Measurements from ENCODE around the gene SLC2A9.
A peak's percentile ranks its signal among the peaks of the same experiment; 100 is the strongest.

SLC2A9 gene

GRCh38 chr4:9820343-9820742 is 201.0 kb downstream of the SLC2A9 start:
- Histone ChIP-seq H3K4me1 (ENCODE audit: low read length) (no peaks in the 10 kb centered on the region), H3F3A (ENCODE audit: insufficient read depth, low read length) (no peaks in the 10 kb centered on the region), H3K79me2 (ENCODE audit: low read length) (no peaks in the 10 kb centered on the region), H3K27ac (ENCODE audit: low read length) (no peak overlapping the region), H3K9ac (ENCODE audit: low read length) (no peak overlapping the region), H3K9me2 (replicated peaks; ENCODE audit: insufficient read depth, low read length) (no peaks in the 10 kb centered on the region), H3K4me2 (ENCODE audit: low read depth, low read length) (no peak overlapping the region), H3K27me3 (replicated peaks; ENCODE audit: insufficient read depth, low read length) (no peaks in the 10 kb centered on the region), H2AFZ (ENCODE audit: low read length) (no peak overlapping the region), H3K4me3 (ENCODE audit: low read length) (no peak overlapping the region), H3K9me3 (replicated peaks; ENCODE audit: insufficient read depth, low read length) (no peaks in the 10 kb centered on the region), H3K36me3 (replicated peaks; ENCODE audit: insufficient read depth, low read length) (no peaks in the 10 kb centered on the region), H4K20me1 (ENCODE audit: insufficient read depth, low read length) (no peaks in the 10 kb centered on the region)
- DNase-seq = no peak
- TF ChIP-seq EZH2 (optimal IDR thresholded peaks at IDR 0.05; ENCODE audit: low read depth, low read length) (no peak), EZH2phosphoT487 (IDR thresholded peaks at IDR 0.05; ENCODE audit: low read length) (no peak), CTCF (IDR thresholded peaks at IDR 0.05; ENCODE audit: low read length) (no peak)

GRCh38 chr4:9816285-9816684 is 205.0 kb downstream of the SLC2A9 start:
- peaks cover 10% of the 10 kb centered on the region; the same call in 1 of the 2 replicates for H3F3A ChIP-seq (ENCODE audit: insufficient read depth, low read length)
- H3K9ac ChIP-seq (ENCODE audit: low read length) = no peak overlapping the region
- no peak overlapping the region for H2AFZ ChIP-seq (ENCODE audit: low read length)
- H3K79me2 ChIP-seq (ENCODE audit: low read length) = no peaks in the 10 kb centered on the region
- DNase-seq = no peak
- no peak overlapping the region for H3K4me3 ChIP-seq (ENCODE audit: low read length)
- peaks cover 20% of the 10 kb centered on the region for H3K4me1 ChIP-seq (ENCODE audit: low read length)
- H3K36me3 ChIP-seq (replicated peaks; ENCODE audit: insufficient read depth, low read length) = no peaks in the 10 kb centered on the region
- no peaks in the 10 kb centered on the region for H3K9me3 ChIP-seq (replicated peaks; ENCODE audit: insufficient read depth, low read length)
- no peak overlapping the region for H3K27ac ChIP-seq (ENCODE audit: low read length)
- no peaks in the 10 kb centered on the region for H4K20me1 ChIP-seq (ENCODE audit: insufficient read depth, low read length)
- no peak overlapping the region for H3K4me2 ChIP-seq (ENCODE audit: low read depth, low read length)
- H3K27me3 ChIP-seq (replicated peaks; ENCODE audit: insufficient read depth, low read length) = 0 out of 2 replicates have a peak, but pooled peaks cover 4% of the 10 kb centered on the region
- no peaks in the 10 kb centered on the region for H3K9me2 ChIP-seq (replicated peaks; ENCODE audit: insufficient read depth, low read length)
- TF ChIP-seq CTCF (IDR thresholded peaks at IDR 0.05; ENCODE audit: low read length) (no peak), EZH2 (optimal IDR thresholded peaks at IDR 0.05; ENCODE audit: low read depth, low read length) (no peak), EZH2phosphoT487 (IDR thresholded peaks at IDR 0.05; ENCODE audit: low read length) (no peak)

- no peak for TF ChIP-seq CTCF (IDR thresholded peaks at IDR 0.05; ENCODE audit: low read length)
- TF ChIP-seq EZH2 (optimal IDR thresholded peaks at IDR 0.05; ENCODE audit: low read depth, low read length) = no peak
- TF ChIP-seq EZH2phosphoT487 (IDR thresholded peaks at IDR 0.05; ENCODE audit: low read length) = no peak
- H2AFZ ChIP-seq (ENCODE audit: low read length) = no peak overlapping the region
- no peaks in the 10 kb centered on the region for H3K79me2 ChIP-seq (ENCODE audit: low read length)
- H4K20me1 ChIP-seq (ENCODE audit: insufficient read depth, low read length) = no peaks in the 10 kb centered on the region
- H3K9ac ChIP-seq (ENCODE audit: low read length) = no peak overlapping the region
- H3K36me3 ChIP-seq (replicated peaks; ENCODE audit: insufficient read depth, low read length) = no peaks in the 10 kb centered on the region
- H3K27me3 ChIP-seq (replicated peaks; ENCODE audit: insufficient read depth, low read length) = 0 out of 2 replicates have a peak, but pooled peaks cover 4% of the 10 kb centered on the region
- DNase-seq = peak; percentile 57
- H3K4me3 ChIP-seq (ENCODE audit: low read length) = no peak overlapping the region
- H3K27ac ChIP-seq (ENCODE audit: low read length) = no peak overlapping the region
- H3K4me2 ChIP-seq (ENCODE audit: low read depth, low read length) = peak overlapping the region; percentile 27; the same call in 1 of the 2 replicates
- peaks cover 20% of the 10 kb centered on the region for H3K4me1 ChIP-seq (ENCODE audit: low read length)
- H3K9me3 ChIP-seq (replicated peaks; ENCODE audit: insufficient read depth, low read length) = no peaks in the 10 kb centered on the region
- H3F3A ChIP-seq (ENCODE audit: insufficient read depth, low read length) = peaks cover 10% of the 10 kb centered on the region; the same call in 1 of the 2 replicates
- no peaks in the 10 kb centered on the region for H3K9me2 ChIP-seq (replicated peaks; ENCODE audit: insufficient read depth, low read length)
Measured at GRCh38 chr4:9812501-9813340, 208.6 kb downstream of the SLC2A9 start.
